Heart right ventricle (tissue), 16 donors: ENCODE measurements around the gene GTF2A2. TPM values are rescaled to one million over a fixed set of nuclear protein-coding genes. Genes with fewer than 3 reads are reported as not detected.

Experiments
- ATAC-seq, 8 donors: fragments of 200-7000 bp; cut with Tn5 transposase; one replicate each; pipeline ENCODE4 v1.9.1; 2020; ENCODE audit warnings: mild to moderate bottlenecking in 8 of 8, moderate library complexity in 8 of 8, moderate number of reproducible peaks in 1 of 8
- DNase-seq, 2 donors: peaks; one replicate each; pipeline ENCODE4 v3.0.0-alpha.2; 2020
- H3K27ac ChIP-seq, 10 donors: fragments of 200-600 bp; sonication (generic) in 2 of 10; one replicate each; pipeline versions ENCODE4 v1.5.0 to v1.8.0; 2020 to 2022; ENCODE audit warnings: mild to moderate bottlenecking in 3 of 10
- H3K27me3 ChIP-seq, 7 donors: fragments of 200-600 bp; one replicate each; pipeline ENCODE4 v1.8.0; 2021 to 2022; ENCODE audit warnings: mild to moderate bottlenecking in 2 of 7
- H3K36me3 ChIP-seq, 9 donors: fragments of 200-600 bp; sonication (generic) in 1 of 9; one replicate each; pipeline versions ENCODE4 v1.5.0 to v1.8.0; 2020 to 2022; ENCODE audit warnings: mild to moderate bottlenecking in 2 of 9
- H3K4me1 ChIP-seq, 9 donors: fragments of 200-600 bp; sonication (generic) in 1 of 9; one replicate each; pipeline versions ENCODE4 v1.5.0 to v1.8.0; 2020 to 2022; ENCODE audit warnings: mild to moderate bottlenecking in 4 of 9
- H3K4me3 ChIP-seq, 10 donors: fragments of 200-600 bp; sonication (generic) in 2 of 10; one replicate each; pipeline versions ENCODE4 v1.5.0 to v1.8.0; 2020 to 2022; ENCODE audit warnings: mild to moderate bottlenecking in 7 of 10, moderate library complexity in 2 of 10
- H3K9me3 ChIP-seq, 11 donors: fragments of 200-600 bp in 10 of 11; sonication (generic) in 2 of 11; one replicate each; pipeline versions ENCODE4 v1.5.0 to v1.8.0; 2013 to 2022; ENCODE audit warnings: mild to moderate bottlenecking in 2 of 11, control low read depth in 1 of 11, moderate library complexity in 1 of 11
- WGBS, 2 donors: extraction: QIAGEN DNeasy Blood & Tissue Kit; methylation state at CpG; one replicate each; pipeline ENCODE4 v1.1.7; 2013; ENCODE audit warnings: inconsistent platforms in 1 of 2; 5-methylcytosine and 5-hydroxymethylcytosine counted together
- intact Hi-C, 10 donors: fragments of 100-400 bp; cut with DNase I; formaldehyde crosslinking; loops; one replicate each; pipeline versions ENCODE4 v1.11.1 to v1.14.2; 2022
- polyA plus RNA-seq, 2 donors: library from polyadenylated mRNA; stranded (reverse); fragments of 200-250 nt; gene quantifications; one replicate each; pipeline ENCODE4 v1.2.3, GENCODE V29; 2013
- total RNA-seq, 10 donors: library from RNA; stranded (reverse); fragmentation: NEBNext Ultra II Directional in 3 of 10; extraction: Animal tissue kit (Norgen Biotek cat#: 25700) in 3 of 10; gene quantifications; one replicate each; pipeline versions ENCODE4 v1.2.1 to v1.2.4, GENCODE V29; 2021 to 2023
- TF ChIP-seq, protein P1 (sequence below), 9 donors: fragments of 200-600 bp; sonication (generic) in 2 of 9; IDR thresholded peaks; one replicate each; pipeline versions ENCODE4 v1.5.0 to v1.8.0; 2021 to 2022; ENCODE audit warnings: antibody characterized with exemption in 9 of 9, mild to moderate bottlenecking in 5 of 9, moderate library complexity in 1 of 9
- donor health status: Arrhythmogenic right ventricular cardiomyopathy.
- donor health status: ischemic (EF 13 %, LVEDD 7.1; RV severe dilation, severe dysfunction).
- donor health status: healthy with polysubstance abuse.
- donor health status: DM: no; HTN: yes; CAD: no.
- donor health status: DM: no; HTN: no; CAD: no.
- donor health status: ischemic (EF 25% LVEDD 6.9; RV normal size, moderate dysfunction).
- donor health status: ischemic (EF 25% LVEDD 5.7; RV mildly dilated, moderate dysfunction).
- donor health status: healthy.
- donor health status: DM: yes; HTN: yes; CAD: no.
- donor health status: Ischemic cardiomyopathy.
- donor health status: ischemic (EF 35%, LVEDD 5.7; RV mildly dilated, moderate dysfunction).
- donor health status: nonischemic (EF 11% LVEDD 7.7; RV severe dilation, severe dysfunction).
- donor health status: DM: yes; HTN: yes; CAD: no.
- donor health status: PGD.
- donor health status: ischemic (EF 29% LVEDD 5.4; RV normal size, mild dysfunction).
- donor health status: nonischemic (EF 23%, LVEDD 6.1; RV moderate dilation, normal function).

The GTF2A2 gene
- total and polyA plus RNA-seq, 12 donors = 56.9 to 150 (median 126) TPM

DNA sequence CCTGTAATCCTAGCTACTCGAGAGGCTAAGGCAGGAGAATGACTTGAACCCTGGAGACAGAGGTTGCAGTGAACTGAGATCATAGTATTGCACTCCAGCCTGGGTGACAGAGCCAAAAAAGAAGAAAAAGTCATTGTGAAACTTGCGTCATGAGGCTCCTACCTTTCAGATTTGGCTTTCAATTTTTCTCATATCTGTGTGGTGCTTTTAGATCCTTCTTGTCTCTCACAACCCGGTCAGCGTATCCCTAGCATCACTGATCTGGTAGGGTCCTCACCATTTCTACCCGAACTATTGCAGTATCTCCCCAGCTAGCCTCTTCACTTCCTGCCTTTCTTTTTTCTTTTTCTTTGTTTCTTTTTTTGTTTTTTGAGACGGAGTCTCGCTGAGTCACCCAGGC is 67.3 kb downstream of the GTF2A2 start:
- TF ChIP-seq, protein P1, sequence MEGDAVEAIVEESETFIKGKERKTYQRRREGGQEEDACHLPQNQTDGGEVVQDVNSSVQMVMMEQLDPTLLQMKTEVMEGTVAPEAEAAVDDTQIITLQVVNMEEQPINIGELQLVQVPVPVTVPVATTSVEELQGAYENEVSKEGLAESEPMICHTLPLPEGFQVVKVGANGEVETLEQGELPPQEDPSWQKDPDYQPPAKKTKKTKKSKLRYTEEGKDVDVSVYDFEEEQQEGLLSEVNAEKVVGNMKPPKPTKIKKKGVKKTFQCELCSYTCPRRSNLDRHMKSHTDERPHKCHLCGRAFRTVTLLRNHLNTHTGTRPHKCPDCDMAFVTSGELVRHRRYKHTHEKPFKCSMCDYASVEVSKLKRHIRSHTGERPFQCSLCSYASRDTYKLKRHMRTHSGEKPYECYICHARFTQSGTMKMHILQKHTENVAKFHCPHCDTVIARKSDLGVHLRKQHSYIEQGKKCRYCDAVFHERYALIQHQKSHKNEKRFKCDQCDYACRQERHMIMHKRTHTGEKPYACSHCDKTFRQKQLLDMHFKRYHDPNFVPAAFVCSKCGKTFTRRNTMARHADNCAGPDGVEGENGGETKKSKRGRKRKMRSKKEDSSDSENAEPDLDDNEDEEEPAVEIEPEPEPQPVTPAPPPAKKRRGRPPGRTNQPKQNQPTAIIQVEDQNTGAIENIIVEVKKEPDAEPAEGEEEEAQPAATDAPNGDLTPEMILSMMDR (IDR thresholded peaks at IDR 0.05) = no peak
- ATAC-seq (no peak), DNase-seq (no peak)
- Histone ChIP-seq H3K36me3 (no peaks in the 10 kb centered on the region), H3K9me3 (no peaks in the 10 kb centered on the region), H3K27ac (no peak overlapping the region), H3K4me1 (peaks cover 0 to 9% (median 0%) of the 10 kb centered on the region in 9 donors), H3K27me3 (peaks cover 0 to 5% (median 3%) of the 10 kb centered on the region in 7 donors), H3K4me3 (no peak overlapping the region)
- intact Hi-C loops = no loop called here
- WGBS, 2 donors = 82% methylated on average over 7 of the region's 7 CpGs

Other genes with a start within 250 kb of the GTF2A2 start
- gene FAM81A, start 219.3 kb downstream of the GTF2A2 start, total RNA-seq = 10 to 100 TPM in 2 of 10 donors, 1 to 10 TPM in 8; 2.5 to 10.1 (median 4.2) TPM
- 1 to 10 TPM; 1.3 to 3.2 TPM for gene FAM81A, start 219.3 kb downstream of the GTF2A2 start, polyA plus RNA-seq
- gene GCNT3, start 45.7 kb downstream of the GTF2A2 start, total RNA-seq = under 1 TPM in 4 of 10 donors, not detected in 6; 0.12 to 0.55 (median 0.33) TPM
- gene GCNT3, start 45.7 kb downstream of the GTF2A2 start, polyA plus RNA-seq = under 1 TPM in 1 of 2 donors, not detected in 1; 0.37 TPM
- 10 to 100 TPM; 65.2 to 96.6 (median 80.2) TPM for gene BNIP2, start 31.8 kb upstream of the GTF2A2 start, total RNA-seq
- gene BNIP2, start 31.8 kb upstream of the GTF2A2 start, polyA plus RNA-seq = 10 to 100 TPM; 28.3 to 29.2 TPM